Activated T-cell treated with anti-CD3 and anti-CD28 coated beads for 48 hours (primary cell): ENCODE results near the gene MAGI3.
A peak's percentile ranks its signal among the peaks of the same experiment; 100 is the strongest.

Source experiments
- DNase-seq: peaks from one replicate; pipeline ENCODE4 v3.0.0-alpha.2; 2020; ENCODE audit warnings: low read depth

Gene MAGI3

DNA sequence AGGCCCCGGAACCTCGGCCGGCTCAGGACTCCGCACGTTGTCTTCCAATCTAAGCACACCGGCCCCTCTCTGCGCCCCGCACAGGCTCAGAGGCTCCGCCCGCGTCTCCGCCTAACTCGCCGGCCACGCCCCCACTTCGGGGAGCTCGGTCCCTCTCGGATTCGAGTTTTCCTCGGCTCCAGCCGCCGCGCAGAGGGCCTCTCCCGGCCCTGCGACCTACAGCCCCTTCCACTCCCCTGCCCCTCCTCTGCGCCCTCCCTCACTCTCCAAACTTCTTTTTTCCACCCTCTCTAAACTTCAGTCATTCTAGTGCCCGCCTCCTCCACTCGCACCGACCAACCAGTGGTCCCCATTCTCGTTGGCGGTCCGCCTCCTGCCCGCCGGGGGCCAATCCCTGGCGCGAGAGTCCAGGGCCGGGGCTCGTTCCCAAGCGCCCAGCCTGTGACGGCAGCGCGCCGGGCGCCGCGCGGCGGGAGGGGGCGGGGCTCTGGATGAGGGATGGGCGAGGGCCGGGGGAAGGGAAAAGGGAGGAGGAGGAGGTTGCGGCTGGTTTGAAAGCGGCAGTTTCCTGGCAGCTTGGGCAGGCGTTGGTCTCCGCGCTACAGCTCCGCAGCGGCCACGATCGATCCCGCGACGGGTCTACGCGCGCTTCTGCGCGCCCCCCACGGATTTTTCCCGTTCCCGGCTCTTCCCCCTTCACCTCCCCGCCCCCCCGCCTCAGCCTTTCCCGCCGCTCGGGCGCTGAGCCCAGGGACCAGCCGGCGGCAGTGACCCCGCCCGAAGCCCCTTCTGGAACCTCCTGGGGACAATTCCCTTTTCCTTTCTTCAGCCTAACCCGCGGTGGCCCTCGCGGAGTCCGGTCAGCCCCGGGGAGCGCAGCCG is at the start of gene MAGI3:
TSS of gene MAGI3 (plus strand) at position 563 of the 882 bp plus-strand sequence. CDS start 519 bp downstream, outside the sequence.
- peak; percentile 96 for DNase-seq

DNA sequence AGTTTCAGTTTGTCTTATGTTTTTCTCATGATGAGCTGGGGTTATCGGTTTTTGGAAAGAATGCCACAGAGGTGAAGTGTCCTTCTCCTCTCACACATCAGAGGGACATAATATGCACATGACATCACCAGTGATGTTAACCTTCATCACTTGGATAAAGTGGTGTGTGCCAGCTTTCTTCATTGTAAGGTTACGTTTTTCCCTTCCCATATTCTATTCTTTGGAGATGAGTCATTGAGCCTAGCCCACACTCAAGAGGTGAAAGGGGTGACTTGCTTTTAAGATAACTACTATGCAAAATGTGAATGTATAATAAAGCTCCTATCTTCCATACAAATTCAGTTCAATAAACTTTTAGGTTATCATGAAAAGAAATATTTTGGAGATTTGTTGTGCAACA is 36.7 kb upstream of the MAGI3 start:
- DNase-seq: no peak

DNA sequence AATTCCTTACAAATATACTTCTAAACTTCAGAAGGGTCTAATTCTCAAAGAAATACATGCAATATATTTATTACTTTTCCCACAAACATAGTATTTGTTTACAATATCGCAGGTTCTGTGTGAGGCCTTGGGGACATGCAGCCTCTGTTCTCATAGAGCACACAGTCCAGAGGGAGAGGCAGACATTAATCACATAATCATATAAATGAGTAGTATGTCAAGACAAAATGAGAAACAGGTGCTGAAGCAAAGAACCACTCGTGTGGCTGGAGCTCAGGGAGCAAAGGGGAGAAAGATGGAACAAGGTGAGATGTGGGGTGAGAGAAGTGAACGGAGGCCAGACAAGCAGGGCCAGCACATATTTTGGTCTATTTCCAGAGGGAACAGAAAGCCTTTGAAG is 26.4 kb upstream of the MAGI3 start:
- DNase-seq: no peak

DNA sequence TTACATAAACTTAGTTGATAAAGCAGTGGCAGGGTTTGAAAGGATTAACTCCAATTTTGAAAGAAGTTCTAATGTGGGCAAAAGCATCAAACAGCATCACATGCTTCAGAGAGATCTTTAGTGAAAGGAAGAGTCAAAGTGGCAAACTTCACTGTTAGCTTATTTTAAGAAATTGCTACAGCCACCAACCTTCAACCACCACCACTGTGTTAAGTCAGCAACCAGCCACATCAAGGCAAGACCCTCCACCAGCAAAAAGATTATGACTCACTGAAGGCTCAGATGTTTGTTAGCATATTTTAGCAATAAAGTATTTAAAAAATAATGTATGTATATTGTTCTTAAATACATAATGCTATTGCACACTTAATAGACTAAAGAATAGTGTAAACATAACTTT is 21.3 kb upstream of the MAGI3 start:
- no peak for DNase-seq

DNA sequence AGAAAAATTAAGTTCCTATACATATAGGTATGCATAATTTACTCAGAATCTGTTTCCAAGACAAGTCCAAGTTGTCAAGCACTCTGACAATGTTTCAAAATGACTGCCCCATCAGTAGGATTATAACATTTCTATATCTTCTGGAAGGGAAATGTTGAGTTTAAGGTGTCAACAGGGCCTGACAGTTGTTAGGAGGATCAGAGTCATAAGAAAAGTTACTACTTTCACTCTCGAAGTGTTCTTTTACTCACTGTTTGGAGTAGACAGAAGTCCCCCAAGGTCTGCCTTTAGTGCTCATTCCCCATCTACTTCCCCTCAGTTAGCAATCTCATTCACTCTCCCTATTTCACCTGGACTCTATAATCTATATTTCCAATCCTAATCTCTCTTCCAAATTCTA is 20.6 kb upstream of the MAGI3 start:
- DNase-seq: no peak

DNA sequence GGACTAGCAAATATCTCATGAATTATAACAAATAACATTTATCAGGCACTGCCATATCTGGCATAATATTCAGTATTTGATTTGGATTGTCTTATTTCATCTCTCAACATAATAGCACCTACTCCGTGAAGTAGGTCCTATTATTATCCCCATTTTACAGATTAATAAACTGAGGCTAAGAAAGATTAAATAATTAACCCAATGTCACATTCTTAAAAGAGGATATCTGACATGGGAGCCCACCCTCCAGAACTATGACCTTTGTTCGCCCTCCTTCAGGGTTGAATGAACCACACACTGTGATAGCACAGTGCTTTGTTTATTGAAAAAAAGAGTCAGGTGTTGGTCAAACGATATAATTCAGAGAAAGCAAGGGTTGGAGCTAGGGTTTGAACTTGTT is 19.4 kb upstream of the MAGI3 start:
- no peak for DNase-seq

DNA sequence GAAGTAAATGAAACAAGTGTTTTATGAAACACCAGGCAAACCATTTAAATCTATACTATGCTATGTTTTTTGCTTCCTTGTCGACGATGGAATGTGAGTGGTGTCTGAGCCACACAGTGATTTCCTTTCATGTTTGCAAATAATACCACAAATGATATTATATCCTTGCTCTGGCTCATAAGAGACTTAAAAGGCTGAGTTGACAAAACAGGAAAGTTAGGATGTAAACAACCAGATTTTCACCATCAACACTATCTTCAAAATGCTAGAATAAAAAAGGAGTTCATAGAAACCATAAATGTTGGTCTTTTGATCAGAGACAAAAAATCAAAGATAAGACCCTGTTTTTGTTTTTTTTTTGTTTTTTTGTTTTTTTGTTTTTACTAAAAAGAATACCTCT is 17.8 kb upstream of the MAGI3 start:
- no peak for DNase-seq

DNA sequence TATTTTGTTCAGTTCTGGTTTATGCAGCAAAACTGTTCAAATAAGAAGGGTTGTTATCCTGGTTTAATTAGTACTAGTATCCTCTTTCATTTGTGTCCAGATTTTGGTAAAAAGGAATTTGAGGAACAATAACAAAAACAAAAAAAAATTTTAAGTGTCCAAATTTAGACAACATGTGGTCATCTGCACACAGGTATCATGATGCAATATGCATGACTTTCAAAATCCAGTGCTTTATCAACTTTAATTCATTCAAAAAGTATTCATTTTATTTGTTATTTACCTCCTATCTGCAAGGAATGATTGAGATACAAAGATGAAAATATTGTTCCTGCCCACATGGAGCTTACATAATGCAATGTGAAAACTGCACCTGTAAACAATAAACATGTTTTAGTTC is 16.7 kb upstream of the MAGI3 start:
- DNase-seq: no peak

DNA sequence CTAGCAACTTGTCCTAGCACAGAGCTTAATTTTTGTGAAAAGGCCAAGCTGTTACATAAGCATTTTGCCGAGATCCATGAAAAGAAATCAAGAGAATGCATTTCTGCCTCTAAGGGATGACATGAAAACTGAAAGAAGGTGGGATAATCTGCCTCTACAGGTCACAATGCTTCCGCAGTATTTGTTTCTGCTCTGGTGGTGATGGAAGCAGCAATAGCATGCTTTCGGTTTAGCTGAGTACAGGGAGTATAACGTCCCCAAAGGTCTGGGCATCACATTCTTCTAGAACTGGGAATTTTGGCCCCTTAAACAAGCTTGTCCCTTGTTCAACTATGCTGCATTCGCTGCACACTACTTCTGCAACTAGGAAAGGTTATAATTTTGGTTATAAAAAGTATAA is 14.4 kb upstream of the MAGI3 start:
- no peak for DNase-seq

DNA sequence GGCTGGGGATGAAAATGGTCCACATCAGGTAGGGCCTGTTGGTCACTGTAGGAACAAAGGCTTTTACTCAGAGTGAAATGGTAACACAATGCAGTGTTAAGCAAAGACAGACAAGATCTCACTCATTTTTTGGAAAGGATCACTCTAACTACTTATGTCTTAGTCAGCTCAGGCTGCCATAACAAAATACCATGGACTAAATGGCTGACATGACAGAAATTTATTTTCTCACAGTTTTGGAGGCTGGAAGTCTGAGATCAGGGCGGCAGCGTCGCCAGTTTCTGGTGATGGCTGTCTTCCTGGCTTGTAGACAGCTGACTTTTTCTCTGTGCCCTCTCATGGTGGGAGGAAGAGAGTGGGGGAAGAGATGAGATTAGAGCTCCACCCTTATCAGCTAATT is 10.2 kb upstream of the MAGI3 start:
- DNase-seq: no peak

DNA sequence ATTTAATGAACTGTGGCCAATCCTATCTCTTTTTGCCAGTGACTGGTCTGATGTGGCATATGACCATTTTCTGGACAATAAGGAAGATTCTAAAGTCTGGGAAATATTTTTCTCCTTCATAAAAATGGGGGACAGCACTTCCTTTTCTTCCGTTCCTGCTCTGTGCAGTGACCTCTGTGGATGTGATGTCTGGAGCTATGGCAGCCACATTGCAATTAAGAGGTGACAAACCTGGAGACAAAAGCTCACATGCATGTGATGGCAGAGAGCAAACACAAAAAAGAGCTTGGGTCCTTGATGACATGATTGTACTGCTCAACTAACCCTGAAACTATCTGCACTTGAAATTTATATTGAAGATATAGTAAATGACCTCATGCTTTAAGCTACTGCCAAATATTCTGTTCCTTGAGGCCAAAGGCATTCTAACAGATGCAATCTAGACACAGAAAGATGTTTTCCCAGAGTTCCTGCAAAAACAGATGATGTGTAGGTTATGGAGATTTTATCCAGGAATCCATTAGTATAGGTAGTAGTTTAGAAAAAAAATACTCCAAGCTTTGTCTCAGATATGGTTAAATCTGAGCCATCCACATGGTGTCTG is 2.2 kb upstream of the MAGI3 start:
- no peak for DNase-seq

DNA sequence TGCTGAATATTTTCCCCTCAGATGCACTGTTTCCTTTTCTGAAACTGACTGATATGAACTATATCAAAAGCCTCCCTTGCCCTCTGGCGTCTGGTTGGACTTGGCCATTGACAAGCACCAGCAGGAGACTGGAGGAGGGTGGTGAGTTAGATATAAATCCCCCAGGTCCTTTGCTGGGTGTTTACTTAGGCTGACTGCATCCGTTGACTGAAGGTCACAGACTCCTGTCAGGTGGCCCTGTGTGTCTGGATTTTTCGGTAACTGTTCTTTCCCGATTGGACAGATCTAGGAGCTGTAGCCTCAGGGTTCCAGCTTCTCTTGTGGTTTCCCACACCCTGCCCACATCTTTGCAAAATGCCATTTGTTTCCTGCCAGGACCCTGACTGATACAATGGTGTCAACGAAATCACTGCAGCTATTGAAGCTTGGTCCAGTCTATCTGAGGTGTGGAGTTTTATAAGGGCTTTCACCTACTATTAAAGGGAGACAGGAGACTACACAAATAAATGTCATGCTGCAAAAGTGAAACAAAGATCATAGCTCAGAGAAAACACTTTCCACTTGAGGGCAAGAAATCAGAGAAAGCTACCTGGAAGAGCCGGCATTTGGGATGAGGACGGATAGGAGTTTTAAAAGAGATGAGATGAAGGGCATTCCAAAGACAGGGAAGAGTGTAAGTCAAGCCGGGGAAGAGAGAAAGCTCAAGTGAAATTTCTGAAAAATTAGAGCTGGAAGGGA is 1.5 kb upstream of the MAGI3 start:
- no peak for DNase-seq

DNA sequence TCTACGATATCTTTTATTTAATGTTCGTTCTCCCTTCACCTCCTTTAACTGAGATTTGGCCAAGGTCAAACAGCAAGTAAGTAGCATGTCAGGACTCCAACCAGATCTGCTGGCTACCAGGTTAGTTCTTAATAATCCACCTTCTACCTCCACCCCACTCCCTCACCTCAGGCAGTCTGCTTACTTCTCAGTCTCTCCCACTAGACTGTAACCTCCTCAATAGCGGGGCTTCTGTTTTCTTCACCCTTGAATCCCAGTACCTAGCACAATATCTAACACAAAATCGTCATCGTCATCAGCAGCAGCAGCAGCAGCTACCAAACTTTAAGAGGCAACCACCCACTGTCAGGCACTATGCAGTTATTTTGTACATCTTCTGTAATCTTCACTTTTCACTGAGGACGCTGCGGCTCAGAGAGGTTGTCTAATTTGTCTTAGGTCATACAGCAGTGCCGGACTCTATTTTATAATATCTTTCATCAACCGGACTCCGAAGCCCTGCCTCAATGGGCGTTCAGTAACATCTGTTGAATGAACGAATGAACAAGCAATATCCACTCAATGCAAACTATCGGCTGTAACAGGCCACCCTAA is 859 bp upstream of the MAGI3 start:
- no peak for DNase-seq

DNA sequence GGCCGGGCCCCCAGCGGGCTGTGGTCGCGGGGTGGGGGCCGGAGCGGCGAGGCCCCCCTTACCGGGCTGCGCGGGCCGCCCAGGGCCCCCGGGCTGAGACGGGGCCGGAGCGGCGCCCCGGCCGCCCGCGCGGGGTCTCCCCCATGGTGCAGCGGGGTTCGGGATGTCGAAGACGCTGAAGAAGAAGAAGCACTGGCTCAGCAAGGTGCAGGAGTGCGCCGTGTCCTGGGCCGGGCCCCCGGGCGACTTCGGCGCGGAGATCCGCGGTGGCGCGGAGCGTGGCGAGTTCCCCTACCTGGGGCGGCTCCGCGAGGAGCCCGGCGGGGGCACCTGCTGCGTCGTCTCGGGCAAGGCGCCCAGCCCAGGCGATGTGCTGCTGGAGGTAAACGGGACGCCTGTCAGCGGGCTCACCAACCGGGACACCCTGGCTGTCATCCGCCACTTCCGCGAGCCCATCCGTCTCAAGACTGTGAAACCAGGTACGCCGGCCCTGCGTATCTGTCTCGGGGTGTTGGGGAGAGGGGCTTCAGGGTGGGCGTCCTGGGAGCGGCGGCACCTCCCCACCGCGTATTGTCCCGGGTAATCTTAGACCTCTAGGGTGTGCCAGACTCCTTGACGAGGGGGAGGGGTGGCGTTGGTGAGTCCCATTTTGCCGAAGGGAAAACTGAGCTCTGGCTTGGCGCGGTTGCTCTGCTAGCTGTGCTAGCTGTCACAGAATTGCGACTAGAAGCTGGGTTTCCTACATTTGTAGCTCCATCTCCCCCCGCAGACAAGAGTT is 745 bp downstream of the MAGI3 start:
- DNase-seq: peak; percentile 30

DNA sequence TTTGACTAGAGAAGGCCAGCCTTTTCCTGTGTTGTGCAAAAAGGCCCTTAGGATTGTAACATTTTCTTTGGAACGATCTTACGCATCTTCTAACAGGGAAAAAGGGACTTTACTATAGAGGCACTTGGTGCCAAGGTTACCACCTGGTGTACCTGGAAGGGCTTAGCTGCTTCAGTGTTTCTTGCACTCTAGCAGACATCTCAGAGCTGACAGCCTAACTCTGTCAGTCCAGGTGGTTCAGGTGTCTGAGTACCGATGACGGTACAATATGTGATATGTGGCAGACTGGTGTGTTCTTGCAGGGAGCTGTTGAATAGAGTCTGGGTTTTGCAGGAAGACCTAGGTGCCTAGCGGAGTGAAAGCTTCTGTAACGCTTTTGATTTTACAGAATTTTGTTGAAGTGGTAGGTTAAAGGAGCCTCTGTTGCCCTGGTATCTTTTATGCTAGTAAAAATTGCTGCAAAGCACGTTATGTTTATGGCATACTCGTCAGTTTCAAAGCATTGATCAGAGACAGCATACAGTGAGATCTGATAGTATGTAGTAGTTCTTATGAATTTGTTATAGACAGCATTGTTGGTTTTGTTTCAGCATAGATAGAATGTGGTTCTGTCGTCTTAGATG is 1.4 kb downstream of the MAGI3 start:
- no peak for DNase-seq

DNA sequence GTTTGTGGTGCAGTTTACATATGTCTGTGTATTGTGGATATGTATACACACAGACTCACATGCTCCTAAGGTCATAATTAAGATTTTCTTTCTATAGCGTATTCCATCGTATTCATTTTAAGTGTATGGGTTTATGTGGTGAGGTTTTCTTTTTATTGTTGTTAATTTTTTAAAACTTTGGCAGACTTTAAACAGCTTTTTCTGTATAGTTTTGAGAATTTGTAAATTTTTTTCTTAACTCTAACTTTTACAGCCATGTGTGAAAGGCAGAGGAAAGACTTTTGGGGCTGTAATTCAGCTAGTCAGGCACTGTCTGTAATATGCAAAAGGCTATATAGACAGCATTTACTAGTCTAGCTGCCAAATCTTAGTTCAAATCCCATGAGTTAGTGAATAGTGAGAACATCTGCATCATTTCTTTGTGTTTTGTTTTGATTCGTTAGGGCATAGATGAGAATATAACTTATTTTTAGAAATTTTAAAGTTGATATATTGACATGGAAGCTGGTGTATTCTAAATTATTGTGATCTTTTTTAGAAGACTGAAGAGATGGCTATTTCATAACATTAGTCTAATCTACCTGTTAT is 2.3 kb downstream of the MAGI3 start:
- DNase-seq: no peak

DNA sequence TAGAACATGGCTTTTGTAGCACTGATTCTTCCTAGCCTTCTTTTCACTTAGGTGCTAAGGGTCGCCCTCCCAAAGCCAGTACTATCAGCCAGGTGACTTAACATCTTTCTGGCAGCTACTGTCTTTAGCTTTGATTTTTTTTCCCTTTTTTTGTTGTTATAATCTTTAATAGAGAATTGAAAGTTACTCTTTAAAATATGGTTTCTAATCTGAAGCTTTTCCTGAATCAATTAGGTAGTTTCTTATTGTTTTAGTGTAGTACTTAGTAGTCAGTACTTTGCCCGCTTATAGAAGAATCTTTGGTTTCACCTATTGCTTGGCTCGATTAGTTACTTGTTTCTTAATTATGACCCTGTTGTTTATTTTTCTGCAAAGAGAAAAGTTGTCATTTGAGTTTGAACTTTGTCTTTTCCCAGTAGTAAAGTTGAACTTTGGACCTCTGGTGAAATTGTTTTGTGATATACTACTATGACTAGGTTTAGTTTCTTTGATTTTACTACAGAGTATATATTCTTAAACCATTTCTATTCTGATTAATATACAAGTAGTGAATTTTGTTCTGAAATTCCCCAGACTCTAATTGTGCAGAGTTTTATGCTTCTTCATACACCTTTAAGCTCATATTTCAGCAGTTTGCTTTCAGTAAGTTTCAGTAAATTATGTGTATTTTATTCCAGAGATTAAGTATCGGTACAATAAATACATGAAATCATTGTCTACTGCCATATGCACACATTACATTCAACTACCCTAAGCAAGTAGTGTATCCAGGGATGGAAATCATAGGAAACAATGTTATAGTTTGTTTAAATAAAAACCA is 3.9 kb downstream of the MAGI3 start:
- no peak for DNase-seq

DNA sequence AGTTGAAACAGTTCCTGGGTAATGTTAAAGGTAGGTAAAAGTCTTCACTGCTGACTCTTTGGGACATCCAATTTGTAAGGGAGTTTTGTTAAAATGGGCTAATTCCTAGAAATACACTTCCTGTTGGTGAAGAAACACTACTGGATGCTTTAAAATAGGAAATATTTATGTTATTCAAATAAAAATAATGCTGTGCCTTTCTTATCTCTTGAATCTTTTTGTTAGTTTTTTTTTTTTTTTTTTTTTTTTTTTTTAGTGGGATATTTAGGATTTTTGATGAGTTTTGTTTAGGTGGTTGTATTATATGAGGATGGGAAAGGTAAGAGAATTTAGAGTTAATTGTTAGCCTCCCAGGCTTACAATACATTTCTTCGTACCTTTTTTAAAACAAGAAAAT is 4.5 kb downstream of the MAGI3 start:
- DNase-seq: no peak

DNA sequence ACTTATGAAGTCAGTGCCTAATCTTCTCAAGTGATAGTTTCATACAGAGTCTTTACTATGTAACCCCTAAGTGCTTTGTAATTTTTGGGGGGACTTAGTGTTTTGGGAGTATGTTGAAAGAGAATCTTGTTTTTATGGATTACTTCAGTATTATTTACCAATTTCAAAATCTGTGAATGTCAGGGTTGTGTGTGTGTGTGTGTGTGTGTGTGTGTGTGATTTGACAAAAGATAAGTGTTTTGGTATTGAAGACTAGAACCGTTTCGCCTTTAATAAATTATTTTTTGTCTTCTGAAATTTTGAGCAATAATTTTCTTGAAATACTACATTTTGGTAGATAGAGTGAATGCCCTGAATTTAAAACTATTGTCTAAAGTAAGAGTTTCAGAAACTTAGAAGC is 5.8 kb downstream of the MAGI3 start:
- no peak for DNase-seq

DNA sequence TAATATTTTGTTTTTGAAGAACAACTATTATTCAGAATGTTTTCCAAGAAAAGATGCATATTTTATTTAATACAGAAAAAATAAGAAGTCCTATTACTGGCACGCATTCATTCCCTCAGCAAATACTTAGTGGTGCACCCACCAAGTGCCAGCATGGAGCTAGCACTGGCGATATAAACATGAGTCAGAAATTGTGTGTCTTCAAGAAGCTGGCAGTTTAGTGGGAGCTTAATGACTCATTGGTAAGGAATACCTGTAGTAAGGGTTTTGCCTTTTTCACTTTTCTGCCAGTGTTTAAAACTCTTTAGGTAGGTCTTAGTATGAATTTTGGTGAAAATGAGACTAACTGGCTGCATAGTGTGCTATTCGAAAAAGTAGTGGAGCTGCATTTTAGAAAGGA is 6.3 kb downstream of the MAGI3 start:
- DNase-seq: no peak
